Measurements from ENCODE around the gene CIBAR2.

DNA sequence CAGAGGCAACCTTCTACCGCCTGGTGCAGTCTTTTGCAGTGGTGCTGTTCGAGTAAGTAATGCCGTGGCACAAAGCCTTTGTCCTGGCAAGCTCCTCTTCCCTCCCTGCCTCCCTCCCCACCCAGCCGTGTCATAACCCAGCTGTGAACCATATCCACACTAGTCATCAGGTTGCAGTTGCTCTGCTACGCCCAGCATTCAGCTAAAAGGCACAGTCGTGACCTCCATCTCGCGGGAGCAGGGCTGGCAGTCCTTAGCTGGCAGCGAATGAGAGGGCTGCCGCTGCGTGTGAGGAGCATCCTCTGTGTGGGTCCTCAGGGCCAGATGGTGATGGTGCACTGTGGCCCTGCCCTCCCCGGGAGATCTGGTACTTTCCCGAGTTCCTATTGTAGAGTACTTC lies 39.3 kb downstream of the CIBAR2 start:
- TF ChIP-seq, protein P1, sequence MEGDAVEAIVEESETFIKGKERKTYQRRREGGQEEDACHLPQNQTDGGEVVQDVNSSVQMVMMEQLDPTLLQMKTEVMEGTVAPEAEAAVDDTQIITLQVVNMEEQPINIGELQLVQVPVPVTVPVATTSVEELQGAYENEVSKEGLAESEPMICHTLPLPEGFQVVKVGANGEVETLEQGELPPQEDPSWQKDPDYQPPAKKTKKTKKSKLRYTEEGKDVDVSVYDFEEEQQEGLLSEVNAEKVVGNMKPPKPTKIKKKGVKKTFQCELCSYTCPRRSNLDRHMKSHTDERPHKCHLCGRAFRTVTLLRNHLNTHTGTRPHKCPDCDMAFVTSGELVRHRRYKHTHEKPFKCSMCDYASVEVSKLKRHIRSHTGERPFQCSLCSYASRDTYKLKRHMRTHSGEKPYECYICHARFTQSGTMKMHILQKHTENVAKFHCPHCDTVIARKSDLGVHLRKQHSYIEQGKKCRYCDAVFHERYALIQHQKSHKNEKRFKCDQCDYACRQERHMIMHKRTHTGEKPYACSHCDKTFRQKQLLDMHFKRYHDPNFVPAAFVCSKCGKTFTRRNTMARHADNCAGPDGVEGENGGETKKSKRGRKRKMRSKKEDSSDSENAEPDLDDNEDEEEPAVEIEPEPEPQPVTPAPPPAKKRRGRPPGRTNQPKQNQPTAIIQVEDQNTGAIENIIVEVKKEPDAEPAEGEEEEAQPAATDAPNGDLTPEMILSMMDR (IDR thresholded peaks at IDR 0.05), result no peak
- no peak for TF ChIP-seq POLR2A (IDR thresholded peaks at IDR 0.05)
